Measurements from ENCODE around the gene FAM177B. TPM values are rescaled to one million over a fixed set of nuclear protein-coding genes. Genes with fewer than 3 reads are reported as not detected.

The FAM177B gene
- total and polyA plus RNA-seq, 2 donors = 0.41 to 0.53 TPM

GRCh38 chr1:222784371-222784770 lies 47.4 kb downstream of the FAM177B start:
- WGBS = 54% methylated on average over 3 of the region's 3 CpGs
- no peak overlapping the region for H3K27ac ChIP-seq (ENCODE audit: low read depth)
- H3K36me3 ChIP-seq (ENCODE audit: insufficient read depth) = no peaks in the 10 kb centered on the region
- no peak overlapping the region for H3K4me3 ChIP-seq (ENCODE audit: low read depth, low read length)
- no peaks in the 10 kb centered on the region for H3K4me1 ChIP-seq (ENCODE audit: insufficient read depth)
- DNase-seq (ENCODE audit: extremely low spot score) = no peak

GRCh38 chr1:222784916-222785315 lies 47.9 kb downstream of the FAM177B start:
- WGBS = 14% methylated on average over 2 of the region's 2 CpGs
- Histone ChIP-seq H3K36me3 (ENCODE audit: insufficient read depth) (no peaks in the 10 kb centered on the region), H3K27ac (ENCODE audit: low read depth) (no peak overlapping the region), H3K4me3 (ENCODE audit: low read depth, low read length) (no peak overlapping the region), H3K4me1 (ENCODE audit: insufficient read depth) (no peaks in the 10 kb centered on the region)
- DNase-seq (ENCODE audit: extremely low spot score) = no peak

DNA sequence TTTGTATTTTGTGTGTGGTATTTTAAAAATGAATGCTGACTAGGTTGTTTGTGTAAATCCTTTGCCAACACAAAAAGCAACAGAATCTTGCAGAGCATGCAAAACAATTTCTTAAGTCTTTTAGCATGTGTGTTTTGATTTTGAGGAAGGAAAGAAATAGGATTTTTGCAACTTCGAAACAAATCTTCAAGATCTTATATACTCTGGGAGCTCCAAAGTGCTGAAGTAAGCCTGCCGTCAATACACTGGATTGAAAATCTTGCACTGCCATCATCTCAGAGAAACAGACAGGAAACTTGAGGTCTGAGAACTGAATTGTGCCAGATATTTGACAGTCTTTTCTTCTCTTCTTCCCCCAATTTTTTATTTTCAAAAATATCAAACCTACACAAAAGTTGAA lies 48.5 kb downstream of the FAM177B start:
- Histone ChIP-seq H3K36me3 (ENCODE audit: insufficient read depth) (no peaks in the 10 kb centered on the region), H3K27ac (ENCODE audit: low read depth) (no peak overlapping the region), H3K4me1 (ENCODE audit: insufficient read depth) (no peaks in the 10 kb centered on the region), H3K4me3 (ENCODE audit: low read depth, low read length) (no peak overlapping the region)
- DNase-seq (ENCODE audit: extremely low spot score) = no peak
- 53% methylated on average over 2 of the region's 2 CpGs for WGBS

GRCh38 chr1:222786121-222786520 lies 49.1 kb downstream of the FAM177B start:
- 48% methylated on average over 1 of the region's 1 CpG for WGBS
- DNase-seq (ENCODE audit: extremely low spot score) = no peak
- Histone ChIP-seq H3K36me3 (ENCODE audit: insufficient read depth) (no peaks in the 10 kb centered on the region), H3K4me1 (ENCODE audit: insufficient read depth) (no peaks in the 10 kb centered on the region), H3K27ac (ENCODE audit: low read depth) (no peak overlapping the region), H3K4me3 (ENCODE audit: low read depth, low read length) (no peak overlapping the region)

DNA sequence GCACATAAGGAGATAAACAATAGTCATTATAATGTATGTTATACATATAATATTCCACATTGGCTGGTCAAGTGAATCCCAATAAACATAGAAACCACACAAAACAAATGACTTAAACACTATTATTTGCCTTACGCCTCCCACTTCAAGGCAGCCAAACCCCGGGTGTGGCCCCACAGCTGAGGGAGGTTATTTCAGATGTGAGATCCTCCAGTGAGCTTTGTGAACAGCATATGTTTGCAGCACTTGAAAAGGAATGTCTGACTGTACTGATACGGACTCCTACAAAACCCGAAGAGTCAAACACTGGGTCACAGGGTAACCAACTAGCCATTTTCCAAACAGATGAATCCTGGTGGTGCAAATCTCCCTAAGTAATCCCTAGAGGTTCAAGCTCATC lies 50.7 kb downstream of the FAM177B start:
- H3K36me3 ChIP-seq (ENCODE audit: insufficient read depth) = no peaks in the 10 kb centered on the region
- no peaks in the 10 kb centered on the region for H3K4me1 ChIP-seq (ENCODE audit: insufficient read depth)
- H3K4me3 ChIP-seq (ENCODE audit: low read depth, low read length) = no peak overlapping the region
- DNase-seq (ENCODE audit: extremely low spot score) = no peak
- 56% methylated on average over 4 of the region's 4 CpGs for WGBS
- no peak overlapping the region for H3K27ac ChIP-seq (ENCODE audit: low read depth)

- Histone ChIP-seq H3K4me1 (ENCODE audit: insufficient read depth) (no peaks in the 10 kb centered on the region), H3K36me3 (ENCODE audit: insufficient read depth) (no peaks in the 10 kb centered on the region), H3K27ac (ENCODE audit: low read depth) (no peak overlapping the region), H3K4me3 (ENCODE audit: low read depth, low read length) (no peak overlapping the region)
- no peak for DNase-seq (ENCODE audit: extremely low spot score)
- 81% methylated on average over 3 of the region's 3 CpGs for WGBS
Observed at GRCh38 chr1:222788402-222789156, 51.6 kb downstream of the FAM177B start.

GRCh38 chr1:222790115-222790514 lies 53.1 kb downstream of the FAM177B start:
- 87% methylated on average over 2 of the region's 2 CpGs for WGBS
- Histone ChIP-seq H3K36me3 (ENCODE audit: insufficient read depth) (no peaks in the 10 kb centered on the region), H3K27ac (ENCODE audit: low read depth) (no peak overlapping the region), H3K4me3 (ENCODE audit: low read depth, low read length) (no peak overlapping the region), H3K4me1 (ENCODE audit: insufficient read depth) (no peaks in the 10 kb centered on the region)
- DNase-seq (ENCODE audit: extremely low spot score) = no peak

DNA sequence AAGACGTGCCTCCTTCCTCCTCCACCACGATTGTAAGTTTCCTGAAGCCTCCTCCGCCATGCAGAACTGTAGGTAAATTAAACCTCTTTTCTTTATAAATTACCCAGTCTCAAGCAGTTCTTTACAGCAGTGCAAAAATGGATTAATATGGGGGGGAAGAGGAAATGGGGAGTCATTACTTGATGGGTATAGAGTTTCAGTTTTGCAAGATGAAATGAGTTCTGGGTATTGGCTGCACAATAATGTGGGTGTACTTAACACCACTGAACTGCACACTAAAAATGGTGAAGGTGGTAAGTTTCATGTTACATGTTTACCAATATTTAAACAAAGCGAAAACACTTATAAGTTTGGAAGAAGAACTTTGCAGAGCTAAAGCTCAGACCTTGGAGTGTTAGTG lies 53.5 kb downstream of the FAM177B start:
- WGBS = 88% methylated on average over 4 of the region's 4 CpGs
- Histone ChIP-seq H3K36me3 (ENCODE audit: insufficient read depth) (no peaks in the 10 kb centered on the region), H3K4me3 (ENCODE audit: low read depth, low read length) (no peak overlapping the region), H3K4me1 (ENCODE audit: insufficient read depth) (no peaks in the 10 kb centered on the region), H3K27ac (ENCODE audit: low read depth) (no peak overlapping the region)
- no peak for DNase-seq (ENCODE audit: extremely low spot score)

DNA sequence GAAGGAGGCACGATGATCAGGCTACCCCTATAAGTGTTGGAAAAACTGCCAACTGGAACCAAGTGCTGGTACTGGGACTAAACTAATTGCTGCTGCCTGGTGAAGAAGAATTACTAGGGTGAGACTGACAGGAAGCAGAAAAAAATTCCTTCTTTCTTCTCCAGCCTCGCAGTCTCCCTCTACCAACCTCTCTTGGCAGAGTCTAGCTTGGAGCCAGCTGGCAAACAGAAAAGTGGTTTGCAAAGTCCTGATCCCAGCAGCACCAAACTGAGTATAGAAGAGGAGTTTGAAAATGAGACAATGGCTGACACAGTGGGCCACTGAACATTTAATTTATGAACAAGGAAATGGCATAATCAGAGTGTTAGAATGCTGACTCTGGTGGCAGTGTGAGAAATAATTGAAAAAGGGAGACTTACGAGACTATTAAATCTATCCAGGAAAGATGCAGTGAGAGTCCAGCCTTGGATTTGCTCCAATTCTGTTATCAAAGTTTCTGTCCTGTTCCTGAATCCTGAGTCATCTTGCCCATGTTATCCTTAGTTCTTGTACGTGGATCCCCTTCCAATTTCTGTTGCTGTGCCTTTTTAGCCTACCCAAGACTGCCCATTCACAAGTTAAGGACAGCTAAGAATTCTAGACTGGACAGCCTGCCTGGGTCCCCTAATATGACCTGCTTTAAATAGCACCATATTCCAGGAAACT lies 54.2 kb downstream of the FAM177B start:
- H3K27ac ChIP-seq (ENCODE audit: low read depth) = no peak overlapping the region
- 36% methylated on average over 4 of the region's 4 CpGs for WGBS
- no peaks in the 10 kb centered on the region for H3K4me1 ChIP-seq (ENCODE audit: insufficient read depth)
- no peak overlapping the region for H3K4me3 ChIP-seq (ENCODE audit: low read depth, low read length)
- H3K36me3 ChIP-seq (ENCODE audit: insufficient read depth) = no peaks in the 10 kb centered on the region
- no peak for DNase-seq (ENCODE audit: extremely low spot score)

DNA sequence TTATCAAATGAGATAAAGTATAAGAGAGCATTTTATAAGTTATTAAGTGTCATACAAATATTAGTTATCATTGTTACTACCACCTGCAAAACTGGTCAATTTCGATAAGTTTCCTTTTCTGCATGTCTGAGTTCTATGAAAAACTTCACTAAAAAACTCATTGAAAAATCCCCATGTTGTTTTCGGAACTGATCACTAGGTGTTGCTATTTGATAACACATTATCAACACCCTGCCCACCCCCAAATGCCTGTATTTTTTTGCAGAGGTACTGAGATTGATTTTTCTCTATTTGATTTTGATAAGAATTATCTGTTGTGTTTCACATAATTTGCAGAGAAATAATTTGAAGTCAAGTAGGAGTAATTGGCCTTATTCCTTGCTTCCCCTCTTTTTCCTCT lies 55.7 kb downstream of the FAM177B start:
- 11% methylated on average over 2 of the region's 2 CpGs for WGBS
- DNase-seq (ENCODE audit: extremely low spot score) = no peak
- no peak overlapping the region for H3K27ac ChIP-seq (ENCODE audit: low read depth)

GRCh38 chr1:222794656-222795474 lies 57.9 kb downstream of the FAM177B start:
- H3K4me3 ChIP-seq (ENCODE audit: low read depth, low read length) = no peak overlapping the region
- no peaks in the 10 kb centered on the region for H3K4me1 ChIP-seq (ENCODE audit: insufficient read depth)
- no peaks in the 10 kb centered on the region for H3K36me3 ChIP-seq (ENCODE audit: insufficient read depth)
- WGBS = 87% methylated on average over 6 of the region's 6 CpGs
- H3K27ac ChIP-seq (ENCODE audit: low read depth) = no peak overlapping the region
- DNase-seq (ENCODE audit: extremely low spot score) = no peak

More for the DNA sequence above, 55.7 kb downstream of the FAM177B start:
- Histone ChIP-seq H3K4me1 (ENCODE audit: insufficient read depth) (no peaks in the 10 kb centered on the region), H3K36me3 (ENCODE audit: insufficient read depth) (no peaks in the 10 kb centered on the region), H3K4me3 (ENCODE audit: low read depth, low read length) (no peak overlapping the region)

DNA sequence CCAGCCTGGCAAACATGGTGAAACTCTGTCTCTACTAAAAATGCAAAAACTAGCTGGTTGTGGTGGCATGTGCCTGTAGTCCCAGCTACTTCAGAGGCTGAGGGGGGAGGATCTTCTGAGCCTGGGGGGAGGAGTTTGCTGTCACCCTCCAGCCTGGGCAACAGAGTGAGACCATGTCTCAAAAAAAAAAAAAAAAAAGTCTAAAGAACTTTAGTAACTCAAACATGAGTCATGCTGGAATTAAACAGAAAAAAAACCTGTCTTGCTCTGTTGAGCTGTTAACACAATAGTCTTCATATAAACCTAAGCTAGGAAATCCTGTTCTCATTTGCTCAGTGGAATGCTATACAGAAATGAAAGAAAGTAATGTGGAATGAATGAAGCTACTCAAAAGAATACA lies 61.1 kb downstream of the FAM177B start:
- no peaks in the 10 kb centered on the region for H3K36me3 ChIP-seq (ENCODE audit: insufficient read depth)
- DNase-seq (ENCODE audit: extremely low spot score) = no peak
- H3K27ac ChIP-seq (ENCODE audit: low read depth) = no peak overlapping the region
- H3K4me3 ChIP-seq (ENCODE audit: low read depth, low read length) = no peak overlapping the region
- H3K4me1 ChIP-seq (ENCODE audit: insufficient read depth) = no peaks in the 10 kb centered on the region

GRCh38 chr1:222798975-222799374 lies 62.0 kb downstream of the FAM177B start:
- no peak overlapping the region for H3K27ac ChIP-seq (ENCODE audit: low read depth)
- WGBS = 89% methylated on average over 4 of the region's 4 CpGs
- no peak overlapping the region for H3K4me3 ChIP-seq (ENCODE audit: low read depth, low read length)
- no peak for DNase-seq (ENCODE audit: extremely low spot score)
- no peaks in the 10 kb centered on the region for H3K36me3 ChIP-seq (ENCODE audit: insufficient read depth)
- no peaks in the 10 kb centered on the region for H3K4me1 ChIP-seq (ENCODE audit: insufficient read depth)
